ENCODE measurements around the gene RDX. TPM values are rescaled to one million over a fixed set of nuclear protein-coding genes. Genes with fewer than 3 reads are reported as not detected.

RDX gene
- total RNA-seq, 1 experiment from 2014 or later, result 125 TPM

DNA sequence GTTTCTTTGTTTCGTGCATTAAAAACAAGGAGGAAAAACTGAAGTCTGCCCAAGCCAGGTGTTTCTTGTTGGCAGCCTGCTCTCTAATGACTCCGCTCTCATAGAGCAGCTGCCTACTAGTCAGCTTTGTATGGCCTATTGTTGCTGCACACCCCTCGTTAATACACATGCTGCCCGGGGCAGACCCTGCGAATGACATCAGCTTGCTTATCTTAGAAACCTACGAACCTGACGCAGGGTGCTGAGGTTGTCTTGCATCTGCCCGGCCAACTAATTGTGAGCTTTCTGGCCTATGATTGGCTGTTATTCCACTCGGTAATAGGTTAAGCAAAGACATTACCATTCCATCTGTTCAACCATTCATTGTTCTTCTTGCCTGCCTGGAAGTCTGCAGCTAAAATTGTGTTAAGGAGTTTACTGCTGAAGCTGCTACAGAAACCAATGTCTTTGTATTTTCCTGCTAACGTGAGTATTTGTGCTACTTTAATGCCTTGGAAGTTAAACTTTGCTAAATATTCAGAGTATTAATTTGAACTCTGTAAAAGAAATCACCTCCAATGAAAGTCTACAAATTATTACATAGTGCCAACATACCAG lies 165.7 kb downstream of the RDX start:
- DNase-seq (ENCODE audit: low read depth), result no peak

DNA sequence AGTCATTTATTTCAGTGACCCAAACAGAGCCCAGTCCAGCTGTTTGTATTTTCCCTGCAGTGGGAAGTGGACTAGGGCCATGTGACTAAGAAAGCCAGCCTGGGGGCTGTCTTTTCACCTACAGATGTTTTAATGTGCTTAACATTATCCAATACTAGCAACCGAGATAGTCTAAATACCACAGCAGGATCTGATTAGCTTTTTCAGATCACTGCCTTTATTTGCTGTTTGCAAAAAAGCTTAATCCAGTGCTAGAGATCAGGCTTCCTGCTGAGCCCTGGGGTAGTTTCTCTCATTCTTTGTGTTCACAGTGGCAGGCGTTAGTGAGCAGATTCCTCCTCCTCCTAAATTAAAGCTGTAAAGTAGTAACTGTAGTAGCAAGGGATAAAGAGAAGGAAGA lies 168.3 kb downstream of the RDX start:
- peak; percentile 76 for DNase-seq (ENCODE audit: low read depth)

DNA sequence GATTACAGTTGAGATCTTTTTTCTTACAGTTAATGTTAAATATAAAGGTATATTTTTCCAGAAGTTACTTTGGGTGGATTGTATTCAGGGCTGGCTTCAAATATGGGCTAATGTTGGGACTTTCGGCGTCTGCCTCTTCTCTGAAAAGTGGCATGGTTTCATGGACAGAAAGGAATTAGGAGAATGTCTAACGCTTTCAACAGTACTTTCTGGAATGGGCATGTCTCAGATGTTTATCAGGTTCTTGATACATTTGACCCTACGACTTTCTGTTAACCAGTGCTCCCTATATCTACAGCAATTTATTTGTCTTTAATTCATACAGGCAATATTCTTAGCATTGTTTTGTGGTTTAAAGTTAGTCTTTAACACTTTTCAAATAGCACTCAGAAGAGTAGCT lies 169.5 kb downstream of the RDX start:
- no peak for DNase-seq (ENCODE audit: low read depth)

DNA sequence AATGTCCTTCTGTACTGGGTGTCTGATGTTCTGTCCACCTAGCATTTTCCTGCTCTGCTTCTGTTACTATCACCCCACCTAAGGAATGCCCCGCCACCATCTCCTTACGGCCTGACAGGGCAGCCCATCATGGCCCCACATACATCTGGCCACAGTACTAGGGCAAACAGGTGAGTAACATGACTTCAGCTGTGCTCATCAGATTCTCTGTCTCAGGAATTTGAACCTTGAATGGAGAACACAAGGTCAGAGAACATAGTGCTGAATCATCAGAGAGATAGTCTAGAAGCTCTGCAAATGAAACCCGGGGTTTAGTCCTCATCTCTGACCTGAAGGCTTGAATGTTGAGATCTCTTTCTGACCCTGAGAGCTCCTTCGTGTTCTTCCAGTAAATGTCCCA lies 170.8 kb downstream of the RDX start:
- DNase-seq (ENCODE audit: low read depth), result peak; percentile 63

Other genes starting within 250 kb of the RDX start
- 8.5 and 9.5 TPM in 2 replicates for gene ZC3H12C, start 203.2 kb downstream of the RDX start, total RNA-seq (2014; rRNA removed; shearing (Covaris generic))
- 9.3 and 12.9 TPM in 2 replicates for gene FDX1, start 133.3 kb upstream of the RDX start, total RNA-seq (2014; rRNA removed; shearing (Covaris generic))

All from RPMI7951 (cell line).